IPS-18a (cell line): ENCODE results near the gene HSDL1.

Experiments used
- H3K27ac ChIP-seq: one replicate; pipeline ENCODE4 v1.5.1; 2013; ENCODE audit warnings: low read length
- H3K27me3 ChIP-seq: one replicate; pipeline ENCODE4 v1.6.1; 2013; ENCODE audit warnings: mild to moderate bottlenecking, low read length; ENCODE audit not compliant: control insufficient read depth, insufficient read depth
- H3K36me3 ChIP-seq: one replicate; pipeline ENCODE4 v1.6.1; 2013; ENCODE audit warnings: low read depth, low read length; ENCODE audit not compliant: control insufficient read depth
- H3K4me1 ChIP-seq: one replicate; pipeline ENCODE4 v1.6.1; 2013; ENCODE audit warnings: low read depth, low read length; ENCODE audit not compliant: control insufficient read depth
- H3K4me3 ChIP-seq: one replicate; pipeline ENCODE4 v1.5.1; 2013; ENCODE audit warnings: low read length
- H3K9ac ChIP-seq: one replicate; pipeline ENCODE4 v1.6.1; 2013; ENCODE audit warnings: mild to moderate bottlenecking, low read length, moderate library complexity
- H3K9me3 ChIP-seq: one replicate; pipeline ENCODE4 v1.6.1; 2013; ENCODE audit warnings: low read depth, low read length; ENCODE audit not compliant: control insufficient read depth

Gene HSDL1

GRCh38 chr16:84084570-84085270, 60.3 kb downstream of the HSDL1 start:
- no peak overlapping the region for H3K9ac ChIP-seq
- no peaks in the 10 kb centered on the region for H3K27me3 ChIP-seq
- H3K9me3 ChIP-seq, result no peaks in the 10 kb centered on the region
- no peak overlapping the region for H3K27ac ChIP-seq
- H3K4me1 ChIP-seq, result no peaks in the 10 kb centered on the region
- peaks cover 58% of the 10 kb centered on the region for H3K36me3 ChIP-seq
- H3K4me3 ChIP-seq, result no peak overlapping the region

GRCh38 chr16:84082835-84083569, 62.0 kb downstream of the HSDL1 start:
- peaks cover 48% of the 10 kb centered on the region for H3K36me3 ChIP-seq
- H3K9me3 ChIP-seq, result no peaks in the 10 kb centered on the region
- H3K27me3 ChIP-seq, result no peaks in the 10 kb centered on the region
- H3K4me1 ChIP-seq, result no peaks in the 10 kb centered on the region
- H3K9ac ChIP-seq, result no peak overlapping the region
- H3K4me3 ChIP-seq, result no peak overlapping the region
- H3K27ac ChIP-seq, result no peak overlapping the region

- H3K4me1 ChIP-seq, result no peaks in the 10 kb centered on the region
- no peak overlapping the region for H3K4me3 ChIP-seq
- H3K9ac ChIP-seq, result no peak overlapping the region
- no peaks in the 10 kb centered on the region for H3K27me3 ChIP-seq
- H3K27ac ChIP-seq, result no peak overlapping the region
- H3K36me3 ChIP-seq, result peaks cover 40% of the 10 kb centered on the region
- no peaks in the 10 kb centered on the region for H3K9me3 ChIP-seq
Measured at GRCh38 chr16:84082110-84082509, 62.9 kb downstream of the HSDL1 start.

GRCh38 chr16:84081446-84081989, 63.5 kb downstream of the HSDL1 start:
- no peaks in the 10 kb centered on the region for H3K4me1 ChIP-seq
- no peak overlapping the region for H3K9ac ChIP-seq
- peaks cover 36% of the 10 kb centered on the region for H3K36me3 ChIP-seq
- H3K27me3 ChIP-seq, result no peaks in the 10 kb centered on the region
- H3K9me3 ChIP-seq, result no peaks in the 10 kb centered on the region
- no peak overlapping the region for H3K27ac ChIP-seq
- no peak overlapping the region for H3K4me3 ChIP-seq

- H3K27ac ChIP-seq, result no peak overlapping the region
- H3K9me3 ChIP-seq, result no peaks in the 10 kb centered on the region
- H3K9ac ChIP-seq, result no peak overlapping the region
- no peaks in the 10 kb centered on the region for H3K27me3 ChIP-seq
- H3K4me3 ChIP-seq, result no peak overlapping the region
- no peaks in the 10 kb centered on the region for H3K4me1 ChIP-seq
- H3K36me3 ChIP-seq, result peaks cover 32% of the 10 kb centered on the region
Measured at GRCh38 chr16:84080813-84081212, 64.2 kb downstream of the HSDL1 start.

- H3K27ac ChIP-seq, result no peak overlapping the region
- no peak overlapping the region for H3K9ac ChIP-seq
- peaks cover 36% of the 10 kb centered on the region for H3K36me3 ChIP-seq
- H3K4me1 ChIP-seq, result no peaks in the 10 kb centered on the region
- H3K9me3 ChIP-seq, result no peaks in the 10 kb centered on the region
- no peaks in the 10 kb centered on the region for H3K27me3 ChIP-seq
- no peak overlapping the region for H3K4me3 ChIP-seq
Measured at GRCh38 chr16:84080378-84080777, 64.6 kb downstream of the HSDL1 start.

- no peaks in the 10 kb centered on the region for H3K4me1 ChIP-seq
- no peaks in the 10 kb centered on the region for H3K27me3 ChIP-seq
- H3K9ac ChIP-seq, result no peak overlapping the region
- H3K9me3 ChIP-seq, result no peaks in the 10 kb centered on the region
- no peak overlapping the region for H3K4me3 ChIP-seq
- H3K36me3 ChIP-seq, result peaks cover 41% of the 10 kb centered on the region
- H3K27ac ChIP-seq, result no peak overlapping the region
Measured at GRCh38 chr16:84079664-84080063, 65.3 kb downstream of the HSDL1 start.

GRCh38 chr16:84075376-84075775, 69.6 kb downstream of the HSDL1 start:
- no peak overlapping the region for H3K9ac ChIP-seq
- no peaks in the 10 kb centered on the region for H3K4me1 ChIP-seq
- peaks cover 37% of the 10 kb centered on the region for H3K36me3 ChIP-seq
- no peak overlapping the region for H3K4me3 ChIP-seq
- H3K27ac ChIP-seq, result no peak overlapping the region
- H3K27me3 ChIP-seq, result no peaks in the 10 kb centered on the region
- H3K9me3 ChIP-seq, result no peaks in the 10 kb centered on the region

GRCh38 chr16:84074721-84075120, 70.3 kb downstream of the HSDL1 start:
- Histone ChIP-seq H3K36me3 (peaks cover 39% of the 10 kb centered on the region), H3K27ac (no peak overlapping the region), H3K9me3 (no peaks in the 10 kb centered on the region)

More at GRCh38 chr16:84074721-84075120, 70.3 kb downstream of the HSDL1 start:
- H3K9ac ChIP-seq, result no peak overlapping the region
- no peak overlapping the region for H3K4me3 ChIP-seq
- H3K4me1 ChIP-seq, result no peaks in the 10 kb centered on the region
- H3K27me3 ChIP-seq, result no peaks in the 10 kb centered on the region
